ENCODE measurements around the gene KRTAP1-3. TPM values are rescaled to one million over a fixed set of nuclear protein-coding genes. Genes with fewer than 3 reads are reported as not detected.

The KRTAP1-3 gene
- total and polyA plus RNA-seq, 3 donors from 2014 or later, result not detected

GRCh38 chr17:41009301-41009760 is 25.3 kb downstream of the KRTAP1-3 start:
- no peak overlapping the region for H3K4me3 ChIP-seq
- H3K36me3 ChIP-seq (ENCODE audit: low read depth, missing control alignments), result no peaks in the 10 kb centered on the region
- no peak for DNase-seq
- 69 to 74% methylated on average over 4 of the region's 4 CpGs for WGBS, 2 donors
- TF ChIP-seq POLR2A (IDR thresholded peaks at IDR 0.05) (no peak), CTCF (IDR thresholded peaks at IDR 0.05) (no peak)
- no peak overlapping the region for H3K27ac ChIP-seq
- H3K27me3 ChIP-seq, result no peaks in the 10 kb centered on the region
- H3K9me3 ChIP-seq, result no peaks in the 10 kb centered on the region
- no peaks in the 10 kb centered on the region for H3K4me1 ChIP-seq
- intact Hi-C loops (cut with DNase I; ENCODE audit: low total_unique reads), result no loop called here

- H3K4me1 ChIP-seq, result no peaks in the 10 kb centered on the region
- intact Hi-C loops (cut with DNase I; ENCODE audit: low total_unique reads), result no loop called here
- no peak within 1 kb of the TSS for H3K27ac ChIP-seq
- no peak within 1 kb of the TSS for H3K4me3 ChIP-seq
- no peak for TF ChIP-seq POLR2A (IDR thresholded peaks at IDR 0.05)
- TF ChIP-seq CTCF (IDR thresholded peaks at IDR 0.05), result no peak
- no peaks in the 10 kb centered on the region for H3K36me3 ChIP-seq (ENCODE audit: low read depth, missing control alignments)
- no peaks in the 10 kb centered on the region for H3K9me3 ChIP-seq
- WGBS, 2 donors, result 80 to 91% methylated on average over 6 to 8 of the region's 8 CpGs
- H3K27me3 ChIP-seq, result no peaks in the 10 kb centered on the region
- DNase-seq, result no peak
Measured at GRCh38 chr17:41008811-41009210, 25.9 kb downstream of the KRTAP1-3 start, which contains the start of gene KRTAP3-1. Gene KRTAP3-1, minus strand, starts transcription at chr17:41009128. Its CDS starts 54 bp downstream, at chr17:41009074.

GRCh38 chr17:41004397-41004796 is 30.3 kb downstream of the KRTAP1-3 start:
- Histone ChIP-seq H3K36me3 (ENCODE audit: low read depth, missing control alignments) (no peaks in the 10 kb centered on the region), H3K27me3 (no peaks in the 10 kb centered on the region), H3K9me3 (no peaks in the 10 kb centered on the region), H3K4me3 (no peak overlapping the region), H3K4me1 (no peaks in the 10 kb centered on the region), H3K27ac (no peak overlapping the region)
- 74 to 89% methylated on average over 3 of the region's 3 CpGs for WGBS, 2 donors
- DNase-seq, result no peak
- TF ChIP-seq POLR2A (IDR thresholded peaks at IDR 0.05) (no peak), CTCF (IDR thresholded peaks at IDR 0.05) (no peak)
- intact Hi-C loops (cut with DNase I; ENCODE audit: low total_unique reads), result no loop called here

- Histone ChIP-seq H3K27ac (no peak overlapping the region), H3K4me3 (no peak overlapping the region), H3K4me1 (no peaks in the 10 kb centered on the region), H3K9me3 (no peaks in the 10 kb centered on the region), H3K36me3 (ENCODE audit: low read depth, missing control alignments) (no peaks in the 10 kb centered on the region), H3K27me3 (no peaks in the 10 kb centered on the region)
- no peak for TF ChIP-seq CTCF (IDR thresholded peaks at IDR 0.05)
- no peak for TF ChIP-seq POLR2A (IDR thresholded peaks at IDR 0.05)
- WGBS, 2 donors, result 58 to 67% methylated on average over 4 of the region's 4 CpGs
- intact Hi-C loops (cut with DNase I; ENCODE audit: low total_unique reads), result no loop called here
- DNase-seq, result no peak
Measured at GRCh38 chr17:41003926-41004325, 30.7 kb downstream of the KRTAP1-3 start.

- no peak overlapping the region for H3K4me3 ChIP-seq
- no peaks in the 10 kb centered on the region for H3K4me1 ChIP-seq
- H3K27me3 ChIP-seq, result no peaks in the 10 kb centered on the region
- no peak overlapping the region for H3K27ac ChIP-seq
- TF ChIP-seq POLR2A (IDR thresholded peaks at IDR 0.05) (no peak), CTCF (IDR thresholded peaks at IDR 0.05) (no peak)
- H3K9me3 ChIP-seq, result no peaks in the 10 kb centered on the region
- no peak for DNase-seq
- intact Hi-C loops (cut with DNase I; ENCODE audit: low total_unique reads), result no loop called here
- 72 to 73% methylated on average over 5 of the region's 5 CpGs for WGBS, 2 donors
- no peaks in the 10 kb centered on the region for H3K36me3 ChIP-seq (ENCODE audit: low read depth, missing control alignments)
Measured at GRCh38 chr17:41002814-41003213, 31.9 kb downstream of the KRTAP1-3 start.
